IMR-90 (cell line): Measurements from ENCODE around the gene CNTN5. TPM values are rescaled to one million over a fixed set of nuclear protein-coding genes. Genes with fewer than 3 reads are reported as not detected.

Source experiments
- ATAC-seq: fragments of 200-7000 bp; cut with Tn5 transposase; 2 replicates; pipeline ENCODE4 v1.9.1; 2020; ENCODE audit warnings: low read depth, mild to moderate bottlenecking, moderate library complexity
- BruUV-seq: library from RNA; stranded (reverse); fragments of 400-500 nt; replicated peaks from 2 replicates; lab custom pipeline; 2021; lab: Mats Ljungman, UMichigan
- CTCF ChIA-PET: fragments of 300-600 bp; formaldehyde crosslinking; extraction: SDS; loops from one replicate; lab custom pipeline; 2021; ENCODE audit warnings: antibody characterized with exemption; lab: Yijun Ruan, JAX
- POLR2A ChIA-PET: fragments of 300-600 bp; sonication (Branson Sonifier 250); formaldehyde crosslinking; loops from one replicate; lab custom pipeline; 2022; ENCODE audit warnings: antibody characterized with exemption; ENCODE audit not compliant: unreplicated experiment; lab: Charles Lee
- DNase-seq: peaks from one replicate; pipeline ENCODE4 v3.0.0; 2013
- H2AFZ ChIP-seq: replicated peaks from 2 replicates; pipeline ENCODE3; 2013; ENCODE audit warnings: low read length, mild to moderate bottlenecking; ENCODE audit not compliant: poor library complexity
- H2AK5ac ChIP-seq: 2 replicates; pipeline ENCODE4 v1.6.1; 2013; ENCODE audit warnings: low read depth, low read length, inconsistent platforms
- H2AK9ac ChIP-seq: replicated peaks from 2 replicates; pipeline ENCODE3; 2013; ENCODE audit warnings: mild to moderate bottlenecking, low read depth, low read length, moderate library complexity; ENCODE audit not compliant: poor library complexity
- H2BK120ac ChIP-seq: 2 replicates; pipeline ENCODE4 v1.6.1; 2013; ENCODE audit warnings: low read depth, low read length, inconsistent platforms
- H2BK15ac ChIP-seq: 3 replicates; pipeline ENCODE4 v1.6.1; 2013; ENCODE audit warnings: low read depth, low read length, inconsistent platforms
- H2BK20ac ChIP-seq: 2 replicates; pipeline ENCODE4 v1.6.1; 2013; ENCODE audit warnings: low read depth, mild to moderate bottlenecking, inconsistent platforms, low read length, moderate library complexity
- H2BK5ac ChIP-seq: 2 replicates; pipeline ENCODE4 v1.6.1; 2013; ENCODE audit warnings: mild to moderate bottlenecking, low read depth, low read length, inconsistent platforms; ENCODE audit not compliant: poor library complexity, severe bottlenecking
- H3K14ac ChIP-seq: replicated peaks from 2 replicates; pipeline ENCODE4 v1.6.1; 2013; ENCODE audit warnings: low read depth, low read length, inconsistent platforms
- H3K18ac ChIP-seq: 2 replicates; pipeline ENCODE4 v1.6.1; 2013; ENCODE audit warnings: low read depth, low read length, control low read depth
- H3K23ac ChIP-seq: 2 replicates; pipeline ENCODE4 v1.6.1; 2013; ENCODE audit warnings: low read depth, low read length, inconsistent platforms
- H3K27ac ChIP-seq: 2 replicates; pipeline ENCODE4 v1.5.1; 2013; ENCODE audit warnings: mild to moderate bottlenecking, control low read depth, low read length; ENCODE audit not compliant: insufficient read depth
- H3K27me3 ChIP-seq: 2 replicates; pipeline ENCODE4 v1.6.1; 2013; ENCODE audit warnings: low read length; ENCODE audit not compliant: control insufficient read depth, insufficient read depth
- H3K36me3 ChIP-seq: 2 replicates; pipeline ENCODE4 v1.6.1; 2013; ENCODE audit warnings: low read length, mixed read lengths; ENCODE audit not compliant: control insufficient read depth, insufficient read depth
- H3K4ac ChIP-seq: 2 replicates; pipeline ENCODE4 v1.6.1; 2013; ENCODE audit warnings: low read depth, low read length, inconsistent platforms
- H3K4me1 ChIP-seq: 2 replicates; pipeline ENCODE4 v1.6.1; 2013; ENCODE audit warnings: low read length, mixed read lengths; ENCODE audit not compliant: control insufficient read depth, insufficient read depth
- H3K4me2 ChIP-seq: 2 replicates; pipeline ENCODE4 v1.6.1; 2013; ENCODE audit warnings: low read depth, mild to moderate bottlenecking, control low read depth, low read length, moderate library complexity
- H3K4me3 ChIP-seq: 2 replicates; pipeline ENCODE4 v1.5.1; 2013; ENCODE audit warnings: low read depth, mild to moderate bottlenecking, control low read depth, low read length, moderate library complexity; ENCODE audit not compliant: insufficient read depth
- H3K56ac ChIP-seq: 2 replicates; pipeline ENCODE4 v1.6.1; 2013; ENCODE audit warnings: low read length, inconsistent platforms; ENCODE audit not compliant: insufficient read depth; ENCODE audit errors: extremely low read depth
- H3K79me1 ChIP-seq, 2 experiments: 2 replicates each; pipeline ENCODE4 v1.6.1; 2013; ENCODE audit warnings: low read length in 2 of 2, inconsistent platforms in 1 of 2, low read depth in 1 of 2
- H3K9ac ChIP-seq: 2 replicates; pipeline ENCODE4 v1.6.1; 2013; ENCODE audit warnings: low read depth, low read length, control low read depth
- H3K9me1 ChIP-seq: 2 replicates; pipeline ENCODE4 v1.6.1; 2013; ENCODE audit warnings: low read length, inconsistent platforms; ENCODE audit not compliant: insufficient read depth
- H3K9me3 ChIP-seq: 2 replicates; pipeline ENCODE4 v1.6.1; 2013; ENCODE audit warnings: low read length; ENCODE audit not compliant: control insufficient read depth, insufficient read depth
- H4K20me1 ChIP-seq: 2 replicates; pipeline ENCODE4 v1.6.1; 2013; ENCODE audit warnings: low read length, inconsistent platforms; ENCODE audit not compliant: insufficient read depth
- H4K5ac ChIP-seq: 2 replicates; pipeline ENCODE4 v1.6.1; 2013; ENCODE audit warnings: mild to moderate bottlenecking, low read depth, low read length, control low read depth
- H4K8ac ChIP-seq, 2 experiments: 2 replicates each; pipeline ENCODE4 v1.6.1; 2013; ENCODE audit warnings: low read depth in 2 of 2, low read length in 2 of 2, control low read depth in 1 of 2, inconsistent platforms in 1 of 2
- H4K91ac ChIP-seq: 2 replicates; pipeline ENCODE4 v1.6.1; 2013; ENCODE audit warnings: low read depth, low read length, inconsistent platforms; ENCODE audit not compliant: insufficient read depth
- BHLHE40 ChIP-seq: fragments of 150-350 bp; IDR thresholded peaks from 2 replicates; pipeline ENCODE4 v1.6.1; 2016; ENCODE audit warnings: mild to moderate bottlenecking, low read depth, low read length
- CEBPB ChIP-seq: IDR thresholded peaks from 2 replicates; pipeline ENCODE4 v1.6.1; 2012; ENCODE audit warnings: low read depth, low read length, improper control_type of control experiment
- CHD1 ChIP-seq: IDR thresholded peaks from 2 replicates; pipeline ENCODE4 v1.6.1; 2012; ENCODE audit warnings: low read depth, low read length, improper control_type of control experiment
- FOS ChIP-seq: fragments of 150-350 bp; IDR thresholded peaks from 2 replicates; pipeline ENCODE4 v1.6.1; 2016; ENCODE audit warnings: low read depth, low read length
- MAFK ChIP-seq: IDR thresholded peaks from 2 replicates; pipeline ENCODE4 v1.6.1; 2012; ENCODE audit warnings: low read depth, low read length, improper control_type of control experiment
- MAZ ChIP-seq: IDR thresholded peaks from 2 replicates; pipeline ENCODE4 v1.6.1; 2012; ENCODE audit warnings: low read depth, mild to moderate bottlenecking, low read length, improper control_type of control experiment, moderate library complexity, borderline replicate concordance
- MXI1 ChIP-seq: IDR thresholded peaks from 2 replicates; pipeline ENCODE4 v1.6.1; 2012; ENCODE audit warnings: low read depth, mild to moderate bottlenecking, low read length, moderate library complexity, borderline replicate concordance
- NFE2L2 ChIP-seq: fragments of 150-350 bp; IDR thresholded peaks from 2 replicates; pipeline ENCODE4 v1.6.1; 2016; ENCODE audit warnings: low read depth, mild to moderate bottlenecking, low read length
- POLR2A ChIP-seq: IDR thresholded peaks from 2 replicates; pipeline ENCODE4 v1.6.1; 2012; ENCODE audit warnings: mild to moderate bottlenecking, low read depth, low read length
- RAD21 ChIP-seq: IDR thresholded peaks from 2 replicates; pipeline ENCODE4 v1.6.1; 2012; ENCODE audit warnings: low read length, improper control_type of control experiment
- RCOR1 ChIP-seq: IDR thresholded peaks from 2 replicates; pipeline ENCODE4 v1.6.1; 2012; ENCODE audit warnings: mild to moderate bottlenecking, low read length, improper control_type of control experiment; ENCODE audit not compliant: insufficient replicate concordance
- RFX5 ChIP-seq: IDR thresholded peaks from 2 replicates; pipeline ENCODE4 v1.8.0; 2012; ENCODE audit warnings: low read depth, mild to moderate bottlenecking, low read length, moderate library complexity
- SMC3 ChIP-seq: fragments of 150-350 bp; IDR thresholded peaks from 2 replicates; pipeline ENCODE4 v1.6.1; 2016; ENCODE audit warnings: low read depth, mild to moderate bottlenecking, antibody characterized with exemption, low read length, moderate library complexity
- dilution Hi-C: fragments of 300-500 bp; cut with HindIII; formaldehyde crosslinking; loops from one replicate; pipeline ENCODE4 v1.14.3; 2018; ENCODE audit warnings: low sequenced_read_pairs; ENCODE audit not compliant: unreplicated experiment
- in situ Hi-C: fragments of 300-500 bp; cut with MboI; formaldehyde crosslinking; loops from 3 replicates; pipeline ENCODE4 v1.14.3; 2019; ENCODE audit warnings: low sequenced_read_pairs, inconsistent platforms, mixed read lengths
- intact Hi-C: fragments of 100-400 bp; cut with micrococcal nuclease; formaldehyde crosslinking; loops from 2 replicates; pipeline ENCODE4 v1.10.0; 2022
- polyA plus RNA-seq, 3 experiments: library from polyadenylated mRNA; depleted of rRNA; stranded (reverse); fragments of >200 nt; gene quantifications; 2 replicates each; pipeline ENCODE4 v1.2.3, GENCODE V29; 2012; ENCODE audit warnings: low replicate concordance in 1 of 3
- total RNA-seq: library from RNA; depleted of rRNA; stranded (reverse); fragments of >200 nt; gene quantifications from 2 replicates; pipeline ENCODE4 v1.2.3, GENCODE V29; 2012
- TF ChIP-seq, protein P1 (sequence below): fragments of 150-350 bp; IDR thresholded peaks from 2 replicates; pipeline ENCODE4 v1.6.1; 2017; ENCODE audit warnings: mild to moderate bottlenecking, antibody characterized with exemption, low read length, low read depth
- TF ChIP-seq, protein P2 (sequence below): conservative IDR thresholded peaks from 2 replicates; pipeline ENCODE4 v1.5.1; 2012; ENCODE audit warnings: mild to moderate bottlenecking, low read depth, low read length, improper control_type of control experiment
- TF ChIP-seq, protein P3 (sequence below): fragments of 150-350 bp; IDR thresholded peaks from 2 replicates; pipeline ENCODE4 v1.6.1; 2016; ENCODE audit warnings: low read depth, mild to moderate bottlenecking, low read length, moderate library complexity, borderline replicate concordance

The CNTN5 gene
- total and polyA plus RNA-seq, 2 of the 4 experiments (the other 2 are of a cell fraction) = not detected

DNA sequence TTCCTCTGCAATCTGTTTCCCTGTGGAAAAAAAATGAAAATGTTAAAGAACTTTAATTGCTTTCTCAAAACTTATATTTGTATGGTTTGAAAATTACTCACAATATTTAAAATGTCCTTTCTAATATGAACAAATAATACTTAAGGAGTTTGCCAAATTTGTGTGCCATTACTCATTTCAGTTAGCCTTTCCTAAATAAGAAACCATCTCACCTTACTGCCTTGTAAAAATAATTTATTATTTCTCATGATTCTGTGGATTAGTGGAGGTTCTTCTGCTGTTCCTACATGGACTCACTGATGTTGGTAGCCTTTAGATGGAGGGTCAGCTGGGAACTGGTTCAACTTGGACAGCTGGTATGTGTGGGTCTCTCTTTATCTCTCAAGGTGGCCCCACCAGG is 428.6 kb downstream of the CNTN5 start:
- ATAC-seq (no peak), DNase-seq (no peak)
- no peaks in the 10 kb centered on the region for H3K27me3 ChIP-seq
- no TSS peak for BruUV-seq
- H4K8ac ChIP-seq = no peak overlapping the region
- H2BK5ac ChIP-seq = no peak overlapping the region
- H3K9ac ChIP-seq = no peak overlapping the region
- H3K36me3 ChIP-seq = no peaks in the 10 kb centered on the region
- CTCF ChIA-PET = interaction anchor here (0.7 to 1.0 kb wide), 2 partner anchors 16 to 20 kb away, joined by 3 to 4 read pairs; no protein-coding TSS in a partner anchor
- no peak overlapping the region for H2AK5ac ChIP-seq
- H4K20me1 ChIP-seq = no peaks in the 10 kb centered on the region
- H3K14ac ChIP-seq = no peak overlapping the region
- H3K4me2 ChIP-seq = no peak overlapping the region
- H2BK15ac ChIP-seq = no peak overlapping the region
- H4K5ac ChIP-seq = no peak overlapping the region
- intact Hi-C loops (no loop called here), dilution Hi-C loops (no loop called here), in situ Hi-C loops (no loop called here)
- H3K4me3 ChIP-seq = no peak overlapping the region
- no peak overlapping the region for H2AFZ ChIP-seq
- POLR2A ChIA-PET = no interaction called here
- H3K9me1 ChIP-seq = no peaks in the 10 kb centered on the region
- no peak overlapping the region for H3K56ac ChIP-seq
- H3K9me3 ChIP-seq = no peaks in the 10 kb centered on the region
- no peak overlapping the region for H4K91ac ChIP-seq
- TF ChIP-seq FOS = no peak
- no peak for TF ChIP-seq SMC3
- no peak for TF ChIP-seq MAZ
- TF ChIP-seq RAD21 = no peak
- no peak for TF ChIP-seq RFX5
- TF ChIP-seq, protein P1, sequence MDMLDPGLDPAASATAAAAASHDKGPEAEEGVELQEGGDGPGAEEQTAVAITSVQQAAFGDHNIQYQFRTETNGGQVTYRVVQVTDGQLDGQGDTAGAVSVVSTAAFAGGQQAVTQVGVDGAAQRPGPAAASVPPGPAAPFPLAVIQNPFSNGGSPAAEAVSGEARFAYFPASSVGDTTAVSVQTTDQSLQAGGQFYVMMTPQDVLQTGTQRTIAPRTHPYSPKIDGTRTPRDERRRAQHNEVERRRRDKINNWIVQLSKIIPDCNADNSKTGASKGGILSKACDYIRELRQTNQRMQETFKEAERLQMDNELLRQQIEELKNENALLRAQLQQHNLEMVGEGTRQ = no peak
- TF ChIP-seq BHLHE40 = no peak
- no peak for TF ChIP-seq POLR2A
- TF ChIP-seq RCOR1 = no peak
- TF ChIP-seq NFE2L2 = no peak
- no peak for TF ChIP-seq MXI1
- TF ChIP-seq MAFK = no peak
- no peak for TF ChIP-seq CHD1
- no peak for TF ChIP-seq CEBPB
- TF ChIP-seq, protein P2, sequence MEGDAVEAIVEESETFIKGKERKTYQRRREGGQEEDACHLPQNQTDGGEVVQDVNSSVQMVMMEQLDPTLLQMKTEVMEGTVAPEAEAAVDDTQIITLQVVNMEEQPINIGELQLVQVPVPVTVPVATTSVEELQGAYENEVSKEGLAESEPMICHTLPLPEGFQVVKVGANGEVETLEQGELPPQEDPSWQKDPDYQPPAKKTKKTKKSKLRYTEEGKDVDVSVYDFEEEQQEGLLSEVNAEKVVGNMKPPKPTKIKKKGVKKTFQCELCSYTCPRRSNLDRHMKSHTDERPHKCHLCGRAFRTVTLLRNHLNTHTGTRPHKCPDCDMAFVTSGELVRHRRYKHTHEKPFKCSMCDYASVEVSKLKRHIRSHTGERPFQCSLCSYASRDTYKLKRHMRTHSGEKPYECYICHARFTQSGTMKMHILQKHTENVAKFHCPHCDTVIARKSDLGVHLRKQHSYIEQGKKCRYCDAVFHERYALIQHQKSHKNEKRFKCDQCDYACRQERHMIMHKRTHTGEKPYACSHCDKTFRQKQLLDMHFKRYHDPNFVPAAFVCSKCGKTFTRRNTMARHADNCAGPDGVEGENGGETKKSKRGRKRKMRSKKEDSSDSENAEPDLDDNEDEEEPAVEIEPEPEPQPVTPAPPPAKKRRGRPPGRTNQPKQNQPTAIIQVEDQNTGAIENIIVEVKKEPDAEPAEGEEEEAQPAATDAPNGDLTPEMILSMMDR = no peak
- TF ChIP-seq, protein P3, sequence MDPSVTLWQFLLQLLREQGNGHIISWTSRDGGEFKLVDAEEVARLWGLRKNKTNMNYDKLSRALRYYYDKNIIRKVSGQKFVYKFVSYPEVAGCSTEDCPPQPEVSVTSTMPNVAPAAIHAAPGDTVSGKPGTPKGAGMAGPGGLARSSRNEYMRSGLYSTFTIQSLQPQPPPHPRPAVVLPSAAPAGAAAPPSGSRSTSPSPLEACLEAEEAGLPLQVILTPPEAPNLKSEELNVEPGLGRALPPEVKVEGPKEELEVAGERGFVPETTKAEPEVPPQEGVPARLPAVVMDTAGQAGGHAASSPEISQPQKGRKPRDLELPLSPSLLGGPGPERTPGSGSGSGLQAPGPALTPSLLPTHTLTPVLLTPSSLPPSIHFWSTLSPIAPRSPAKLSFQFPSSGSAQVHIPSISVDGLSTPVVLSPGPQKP = no peak
- H3K79me1 ChIP-seq = no peaks in the 10 kb centered on the region
- no peak overlapping the region for H2BK120ac ChIP-seq
- no peak overlapping the region for H3K4ac ChIP-seq
- H2AK9ac ChIP-seq = no peak overlapping the region
- H2BK20ac ChIP-seq = no peak overlapping the region
- H3K27ac ChIP-seq = no peak overlapping the region
- no peak overlapping the region for H3K18ac ChIP-seq
- H3K23ac ChIP-seq = no peak overlapping the region
- no peaks in the 10 kb centered on the region for H3K4me1 ChIP-seq
